NK-92 (cell line): Measurements from ENCODE around the gene ZFYVE28.
A peak's percentile ranks its signal among the peaks of the same experiment; 100 is the strongest.

Source experiments
- DNase-seq: peaks from one replicate; lab custom pipeline; 2025; ENCODE audit not compliant: unreplicated experiment; lab: John Stamatoyannopoulos, UW

The ZFYVE28 gene

DNA sequence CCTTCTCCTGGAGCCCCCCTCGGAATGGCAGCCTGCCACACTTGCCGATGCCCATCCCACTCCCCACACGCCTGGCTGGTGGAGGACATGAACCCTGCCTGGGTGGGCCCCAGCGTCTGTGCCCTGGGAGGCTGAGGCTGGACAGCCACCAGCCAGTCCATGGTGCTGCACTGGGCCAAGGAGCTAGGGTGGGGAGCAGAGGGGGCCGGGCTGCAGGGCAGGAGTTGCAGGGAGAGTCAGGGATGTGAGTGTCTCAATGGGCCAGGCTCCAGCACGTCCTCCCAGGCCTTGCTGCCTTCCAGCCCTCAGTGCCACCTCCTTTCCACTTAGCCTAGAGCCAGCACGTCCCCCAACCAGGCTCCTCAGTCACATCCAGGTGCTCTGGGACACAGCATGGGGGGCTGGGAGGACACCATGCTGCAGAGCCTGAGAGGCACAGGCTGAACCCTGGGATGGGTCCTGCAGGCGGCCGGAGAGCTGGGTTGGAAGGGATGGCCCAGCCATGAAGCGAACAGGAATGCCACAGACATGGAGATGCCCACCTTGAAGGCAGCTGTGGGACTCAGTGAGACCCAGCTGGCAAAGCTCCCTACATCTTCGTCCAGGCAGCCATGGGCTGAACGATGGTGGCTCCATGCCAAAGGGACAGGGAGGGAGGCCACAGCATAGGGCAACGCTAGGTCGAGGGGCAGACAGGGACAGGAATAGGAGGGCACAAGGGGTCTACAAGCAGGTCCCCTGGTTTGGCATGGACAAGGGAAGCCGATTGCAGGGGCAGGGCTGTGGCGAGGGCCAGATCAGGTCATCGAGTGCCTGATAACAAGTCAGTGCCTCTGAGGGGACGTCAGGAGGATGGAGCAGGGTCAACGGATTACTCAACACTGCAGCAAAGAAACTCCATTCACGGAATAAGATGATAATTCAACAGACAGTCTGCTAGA, 126.5 kb downstream of the ZFYVE28 start:
- DNase-seq: no peak

DNA sequence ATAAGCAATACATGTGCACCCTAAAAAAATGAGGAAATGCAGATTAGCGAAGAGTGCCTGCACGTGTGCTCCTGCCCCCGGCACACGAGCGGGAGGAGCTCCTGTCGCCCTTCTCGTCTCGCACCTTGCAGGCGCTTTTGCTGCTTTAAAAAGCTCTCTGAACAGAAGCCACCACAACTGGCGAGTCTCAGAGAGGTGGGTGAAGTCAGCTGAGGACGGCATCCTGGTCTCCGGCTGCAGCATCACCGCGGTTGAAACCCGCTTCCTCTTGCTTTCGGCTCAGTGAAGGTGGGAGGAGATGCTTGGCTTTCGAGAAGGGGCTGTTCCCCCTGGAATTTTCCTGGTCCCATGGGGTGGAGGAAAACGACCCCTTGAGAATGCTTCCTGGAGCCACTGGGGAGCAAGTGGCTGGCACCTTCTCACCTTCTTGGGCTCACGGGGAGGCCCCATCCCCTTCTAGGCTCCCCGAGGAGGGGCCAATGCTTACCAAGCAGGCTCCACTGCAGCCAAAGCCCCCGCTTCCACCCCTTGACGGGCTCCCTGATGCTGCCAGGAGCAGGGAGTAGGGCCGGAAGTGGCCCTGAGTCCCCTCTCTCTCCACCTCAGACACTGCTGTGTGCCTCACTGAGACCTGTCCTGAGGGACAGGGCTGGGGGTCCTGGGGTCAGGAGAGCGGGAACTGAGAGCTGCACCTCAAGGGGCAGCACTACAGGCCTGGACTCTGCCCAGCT, 127.3 kb downstream of the ZFYVE28 start:
- DNase-seq: peak; percentile 19

DNA sequence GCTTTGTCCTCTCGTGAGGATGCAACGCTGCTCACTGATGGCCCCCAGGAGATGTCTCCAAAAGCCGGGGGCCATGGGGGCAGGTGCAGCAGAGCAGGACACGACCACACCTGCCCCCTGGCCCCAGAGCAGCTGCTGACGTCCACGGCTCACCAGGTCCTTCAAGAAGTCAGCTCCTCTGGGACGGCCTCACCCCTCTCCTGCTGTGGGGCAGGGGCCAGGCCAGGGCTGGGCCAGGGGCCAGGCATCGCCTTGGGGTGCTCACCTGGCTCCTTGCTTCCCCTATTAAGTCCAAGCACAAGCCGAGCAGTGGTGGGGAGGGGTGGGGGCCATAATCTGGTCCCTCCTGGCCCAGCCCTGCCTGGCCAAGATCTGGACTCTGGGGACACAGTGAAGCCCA, 128.0 kb downstream of the ZFYVE28 start:
- no peak for DNase-seq

DNA sequence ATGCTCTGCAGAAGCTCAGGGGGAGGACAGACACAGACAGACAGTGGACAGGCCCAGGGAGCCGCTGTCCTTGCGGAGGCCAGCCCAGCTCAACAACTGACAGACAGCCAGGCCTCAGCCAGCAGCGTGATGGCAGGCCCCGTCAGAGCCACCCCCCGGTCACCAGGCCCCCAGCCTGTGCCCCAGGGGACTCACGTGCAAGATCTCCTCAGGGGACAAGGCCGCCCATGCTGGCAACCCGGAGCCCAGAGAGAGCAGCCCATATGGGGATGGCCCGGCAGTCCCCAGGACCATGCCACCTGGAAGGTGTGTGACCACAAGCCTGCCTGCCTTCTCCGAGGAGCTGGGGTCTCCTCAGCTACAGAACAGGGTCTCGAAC, 128.5 kb downstream of the ZFYVE28 start:
- no peak for DNase-seq

DNA sequence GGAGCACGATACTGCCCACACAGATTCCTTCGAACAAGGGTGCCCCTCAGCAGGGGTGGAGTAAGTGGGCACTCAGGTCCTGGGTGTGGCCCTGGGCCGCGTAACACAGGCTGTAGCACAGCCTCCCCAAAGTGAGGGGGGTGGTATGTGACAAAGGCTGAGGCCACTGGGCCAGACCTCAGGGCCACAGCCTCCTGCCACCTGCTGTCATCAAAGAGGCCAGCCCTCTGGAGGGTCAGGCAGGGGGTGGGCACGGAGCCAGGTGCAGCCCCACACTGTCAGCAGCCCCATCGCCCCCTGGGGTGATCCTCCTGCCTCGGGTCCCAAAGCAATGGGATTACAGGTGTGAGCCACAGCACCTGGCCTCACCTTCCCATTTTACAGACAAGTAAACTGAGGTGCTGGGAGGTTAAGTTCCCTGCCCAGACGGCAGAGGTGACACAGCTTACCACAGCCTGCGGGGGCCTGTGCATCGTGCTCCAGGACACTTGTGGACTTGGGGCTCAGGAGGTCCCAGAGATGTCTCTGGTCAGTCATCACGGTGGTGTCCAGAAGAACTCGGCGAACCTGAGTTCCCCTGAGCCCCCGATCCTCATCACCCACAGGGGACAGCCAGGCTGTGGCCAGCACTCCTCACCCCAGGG, 129.0 kb downstream of the ZFYVE28 start:
- no peak for DNase-seq

DNA sequence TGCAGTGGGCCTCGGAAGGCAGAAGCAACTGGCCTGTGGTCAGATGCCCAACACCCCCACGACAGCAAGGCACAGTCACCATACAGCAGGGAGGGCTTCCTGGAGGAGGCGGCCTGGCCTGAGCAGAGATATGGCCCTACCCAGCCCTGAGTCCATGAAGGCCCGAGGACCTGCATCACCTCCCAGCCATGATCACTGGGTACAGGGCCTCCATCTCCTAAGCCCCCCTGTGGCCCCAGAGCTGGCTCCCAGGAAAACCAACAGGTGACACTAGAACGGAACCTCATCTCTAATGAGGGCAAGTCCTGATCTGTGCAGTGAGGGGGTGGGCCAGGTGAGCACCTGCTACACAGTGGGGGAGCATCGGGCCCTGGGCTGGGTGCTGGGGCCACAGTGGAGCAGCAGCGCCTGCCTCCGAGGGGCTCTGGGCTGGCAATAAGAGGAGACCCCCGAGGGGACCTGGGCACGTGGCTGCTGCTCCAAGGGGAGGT, 130.3 kb downstream of the ZFYVE28 start:
- DNase-seq: no peak

DNA sequence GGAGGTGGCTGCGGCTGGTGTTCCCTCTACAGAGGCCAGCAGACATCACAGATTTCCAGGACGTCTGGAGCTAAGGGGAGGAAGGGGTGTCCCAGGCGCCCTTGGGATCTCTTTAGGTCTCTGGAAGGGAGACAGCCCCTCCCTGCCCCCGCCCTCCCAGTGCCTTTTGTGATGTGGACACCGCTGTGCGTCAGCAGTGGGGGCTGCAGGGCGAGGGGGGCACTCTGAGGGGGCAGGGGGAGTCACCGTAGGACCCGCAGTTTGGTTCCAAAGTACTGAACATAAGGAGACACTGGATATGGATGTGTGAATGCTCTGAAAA, 130.9 kb downstream of the ZFYVE28 start:
- no peak for DNase-seq

DNA sequence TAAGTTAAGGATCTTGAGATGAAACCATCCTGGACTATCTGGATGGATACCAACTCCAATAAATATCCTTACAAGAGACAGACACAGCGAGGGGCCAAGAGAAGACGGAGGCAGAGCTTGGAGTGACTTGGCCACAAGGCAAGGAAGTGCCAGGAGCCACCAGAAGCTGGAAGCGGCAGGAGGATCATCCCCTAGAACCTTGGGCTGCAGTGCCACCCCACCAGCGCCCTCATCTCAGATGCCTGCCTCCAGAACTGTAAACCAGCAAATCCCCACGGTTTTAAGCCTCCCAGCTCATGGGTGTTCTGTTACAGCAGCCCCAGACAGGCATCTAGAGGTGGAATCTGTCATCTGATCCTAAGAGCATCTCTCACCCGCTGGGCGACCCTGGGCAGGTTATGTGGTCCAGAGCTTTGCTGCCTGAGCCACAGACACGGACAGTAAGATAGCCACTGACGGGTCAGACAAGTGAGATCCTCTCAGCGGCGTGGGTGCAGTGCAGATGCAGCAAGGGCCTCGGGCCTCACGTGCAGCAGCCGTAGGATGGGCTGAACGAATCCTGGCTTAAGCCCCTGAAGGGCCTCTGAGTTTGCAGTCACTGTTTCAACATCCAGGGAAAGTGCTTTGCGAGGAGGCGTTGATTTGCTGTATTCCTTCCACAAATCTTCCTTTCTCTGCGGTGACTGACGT, 131.4 kb downstream of the ZFYVE28 start:
- DNase-seq: no peak

DNA sequence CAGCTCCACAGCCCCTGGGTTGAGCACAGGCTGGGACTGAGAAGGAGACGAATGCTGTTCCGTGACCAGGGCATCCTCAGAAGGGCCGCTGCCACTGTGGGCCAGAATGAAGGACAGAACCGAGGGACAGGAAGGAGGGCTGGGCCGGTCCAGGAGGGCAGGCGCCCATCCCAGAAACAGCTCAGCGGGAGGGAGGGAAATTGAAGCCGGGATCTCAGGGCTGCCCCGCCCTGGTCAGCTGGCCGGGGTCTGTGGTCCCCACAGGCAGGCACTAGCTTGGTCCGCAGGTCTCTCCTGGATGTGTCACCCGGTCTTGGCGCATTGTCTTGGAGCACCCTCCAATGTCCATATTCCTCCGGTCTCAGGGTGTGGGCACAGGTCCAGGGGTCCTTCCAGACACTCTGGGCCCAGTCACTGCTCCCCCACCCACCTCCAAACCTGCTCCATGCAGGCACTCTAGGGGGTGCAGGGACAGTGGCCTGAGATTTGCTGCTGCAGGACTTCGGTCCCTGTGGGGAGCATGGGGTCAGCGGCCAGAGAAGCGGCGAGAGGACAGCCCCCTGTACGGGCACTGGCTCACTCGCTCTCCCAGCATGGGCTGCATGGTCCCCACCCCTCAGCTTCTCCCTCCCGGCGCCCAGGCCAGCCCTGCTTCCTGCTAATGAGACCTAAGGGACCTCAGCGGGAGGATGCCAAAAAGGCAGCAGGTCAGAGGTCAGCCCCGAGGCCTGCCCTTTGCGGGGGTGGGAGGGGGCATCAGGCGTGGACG, 132.6 kb downstream of the ZFYVE28 start:
- no peak for DNase-seq

DNA sequence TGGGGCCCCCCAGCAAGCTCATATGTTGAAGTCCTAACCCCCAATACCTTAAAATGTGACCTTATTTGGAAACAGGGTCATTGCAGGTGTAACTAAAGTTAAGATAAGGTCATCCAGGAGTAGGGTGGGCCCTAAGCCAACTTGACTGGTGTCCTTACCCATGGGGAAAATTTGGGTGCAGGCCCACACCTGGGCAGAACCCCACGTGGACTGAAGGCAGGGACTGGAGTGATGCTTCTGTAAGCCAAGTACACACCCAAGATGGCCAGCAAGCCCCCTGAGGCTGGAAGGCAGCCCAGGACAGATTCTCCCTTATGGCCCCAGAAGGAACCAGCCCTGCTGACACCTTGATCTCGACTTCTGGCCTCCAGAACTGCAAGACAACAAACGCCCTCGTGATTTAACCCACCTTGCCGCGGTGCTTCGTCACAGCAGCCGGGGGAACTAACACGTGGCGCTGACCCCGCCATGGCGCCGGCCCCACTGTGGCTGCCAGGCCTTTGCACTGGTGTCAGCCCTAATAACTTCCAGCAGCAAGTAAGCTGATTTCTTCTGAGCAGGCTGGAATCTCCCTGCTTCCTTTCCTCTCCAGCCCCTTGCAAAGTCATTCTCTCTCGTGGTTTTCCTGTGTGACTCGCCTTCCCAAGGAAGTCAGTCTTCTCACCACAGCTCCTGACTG, 133.4 kb downstream of the ZFYVE28 start:
- DNase-seq: no peak

DNA sequence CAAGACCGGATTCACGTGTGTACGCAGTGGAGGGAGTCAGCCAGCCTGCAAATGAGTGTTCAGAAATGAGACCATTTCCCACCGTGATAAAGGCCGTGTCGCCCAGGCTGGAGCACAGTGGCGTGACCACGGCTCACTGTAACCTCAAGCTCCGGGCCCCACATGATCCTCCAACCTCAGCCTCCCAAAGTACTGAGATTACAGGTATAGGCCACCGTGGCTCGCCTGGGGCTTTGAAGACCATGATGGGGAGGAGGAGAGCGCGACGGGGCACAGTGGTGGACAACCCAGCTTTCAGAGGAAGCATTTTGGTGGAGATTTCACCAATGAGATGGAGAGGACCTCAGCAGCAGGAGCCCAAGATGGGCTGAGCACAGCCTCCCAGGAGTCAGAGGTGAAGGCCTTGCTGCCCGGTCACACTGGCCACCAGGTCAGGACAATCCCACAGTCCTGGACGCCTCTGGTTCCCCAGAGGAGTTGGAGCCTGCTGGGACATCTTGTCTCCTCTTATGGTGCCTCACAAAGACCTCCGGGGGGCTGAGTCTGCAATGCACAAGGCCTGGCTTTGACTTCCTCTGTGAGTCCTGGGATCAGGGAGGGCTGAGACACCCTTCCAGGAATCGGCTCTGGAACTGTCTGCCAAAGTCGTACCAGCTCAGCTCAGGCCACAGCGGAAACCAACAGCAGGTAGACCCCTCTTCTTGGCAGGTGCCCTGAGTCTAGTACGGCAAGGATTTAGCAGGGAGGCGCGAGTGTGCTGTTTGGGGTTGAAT, 134.1 kb downstream of the ZFYVE28 start:
- no peak for DNase-seq

DNA sequence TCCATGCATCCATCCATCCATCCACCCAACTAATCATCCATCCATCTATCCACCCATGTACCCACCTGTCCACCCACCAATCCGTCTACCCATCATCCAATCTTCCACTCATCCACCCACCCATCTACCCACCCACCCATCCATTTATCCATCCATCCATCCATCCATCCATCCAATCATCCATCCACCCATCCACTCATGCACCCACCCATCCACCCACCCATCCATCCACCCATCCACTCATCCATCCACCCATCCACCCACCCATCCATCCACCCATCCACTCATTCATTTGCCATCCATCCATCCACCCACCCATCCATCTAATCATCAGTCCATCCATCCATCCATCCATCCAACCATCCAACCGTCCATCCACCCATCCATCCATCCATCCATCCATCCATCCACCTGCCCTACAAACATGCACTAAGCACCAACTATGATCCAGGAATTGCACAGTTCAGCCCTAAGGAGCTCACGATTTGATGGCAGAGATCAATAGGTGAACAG, 135.2 kb downstream of the ZFYVE28 start:
- no peak for DNase-seq

DNA sequence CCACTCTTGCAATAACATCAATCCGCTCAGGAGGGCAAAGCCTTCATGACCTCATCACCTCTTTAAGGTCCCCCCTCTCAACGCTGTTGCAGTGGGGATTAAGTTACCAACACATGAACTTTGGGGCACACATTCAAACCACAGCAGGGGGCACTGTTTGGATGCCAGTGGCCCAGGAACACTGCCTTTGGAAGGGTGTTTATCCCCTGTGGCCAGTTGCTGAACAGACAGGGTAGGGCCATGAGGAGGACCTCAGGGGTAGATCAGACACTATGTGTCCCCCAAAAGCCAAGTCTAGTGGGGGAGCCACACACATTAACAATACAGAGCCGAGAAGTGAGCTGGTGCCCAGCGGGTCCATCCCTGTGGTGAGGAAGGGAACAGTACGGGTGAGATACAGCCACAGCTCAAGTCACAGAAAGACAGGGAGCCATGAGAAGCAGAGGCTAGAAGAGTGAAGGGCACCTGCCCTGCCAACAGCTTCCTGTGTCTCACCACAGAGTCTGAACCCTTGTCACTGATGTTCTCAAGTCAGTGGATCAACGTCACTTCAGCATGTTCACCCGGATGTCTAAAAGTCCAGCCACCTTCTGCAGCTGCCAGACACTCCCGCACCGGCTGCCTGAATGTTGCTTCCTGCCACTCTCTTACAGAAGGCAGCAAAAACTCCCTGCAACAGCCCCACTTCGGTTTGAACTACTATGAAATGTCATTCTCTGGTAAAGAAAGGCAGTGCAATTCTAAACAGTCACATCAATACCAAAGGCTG, 136.7 kb downstream of the ZFYVE28 start:
- DNase-seq: no peak

DNA sequence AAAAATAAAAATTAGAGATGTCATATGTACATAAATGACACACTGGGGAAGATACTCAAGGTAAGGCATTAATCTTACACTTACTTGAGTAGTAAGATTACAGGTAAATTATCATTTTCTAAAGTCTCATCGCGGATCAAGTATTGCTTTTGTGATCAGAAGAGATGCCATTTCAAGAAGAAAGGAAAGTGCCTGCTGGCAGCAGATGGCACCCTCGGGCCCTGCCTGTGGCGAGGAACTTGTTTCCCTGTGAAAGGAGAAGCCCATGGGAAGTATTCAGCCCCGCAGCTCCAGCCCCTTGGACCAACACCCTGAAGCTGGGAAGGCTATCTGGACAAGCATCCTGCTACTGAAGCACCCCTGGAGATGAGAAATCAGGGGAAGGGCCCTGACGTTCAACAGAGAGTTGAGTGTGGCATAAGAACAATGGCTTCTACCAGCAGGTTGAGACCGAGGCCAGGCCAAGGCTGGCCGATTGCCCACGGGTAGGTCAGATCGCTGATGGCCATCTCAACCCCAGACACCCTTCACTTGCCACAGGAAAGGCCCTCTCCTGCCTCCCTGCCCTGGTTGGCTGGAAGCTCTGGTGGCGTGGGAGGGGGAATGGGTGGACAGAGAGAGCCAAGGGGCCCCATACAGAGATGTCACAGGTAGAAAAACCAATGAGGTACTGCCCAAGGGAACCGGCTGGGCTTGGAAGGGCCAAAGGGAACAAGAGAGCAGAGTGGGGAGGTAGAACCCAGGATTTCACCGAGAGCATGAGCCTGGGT, 137.7 kb downstream of the ZFYVE28 start:
- no peak for DNase-seq

DNA sequence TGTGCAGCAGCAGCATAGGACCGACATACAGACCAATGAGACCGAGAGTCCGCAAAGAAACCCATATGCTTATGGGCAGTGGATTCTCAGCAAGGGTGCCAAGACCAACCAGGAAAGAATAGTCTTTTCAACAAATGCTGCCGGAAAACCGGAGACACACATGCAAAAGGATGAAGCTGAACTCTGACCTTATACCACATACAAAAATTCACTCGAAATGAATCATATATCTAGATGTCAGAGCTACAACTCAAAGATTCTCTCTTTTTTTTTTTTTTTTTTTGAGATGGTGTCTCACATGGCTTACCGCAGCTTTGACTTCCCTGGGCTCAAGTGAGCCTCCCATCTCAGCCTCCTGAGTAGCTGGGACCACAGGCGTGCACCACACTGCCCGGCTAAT, 140.5 kb downstream of the ZFYVE28 start:
- DNase-seq: no peak

DNA sequence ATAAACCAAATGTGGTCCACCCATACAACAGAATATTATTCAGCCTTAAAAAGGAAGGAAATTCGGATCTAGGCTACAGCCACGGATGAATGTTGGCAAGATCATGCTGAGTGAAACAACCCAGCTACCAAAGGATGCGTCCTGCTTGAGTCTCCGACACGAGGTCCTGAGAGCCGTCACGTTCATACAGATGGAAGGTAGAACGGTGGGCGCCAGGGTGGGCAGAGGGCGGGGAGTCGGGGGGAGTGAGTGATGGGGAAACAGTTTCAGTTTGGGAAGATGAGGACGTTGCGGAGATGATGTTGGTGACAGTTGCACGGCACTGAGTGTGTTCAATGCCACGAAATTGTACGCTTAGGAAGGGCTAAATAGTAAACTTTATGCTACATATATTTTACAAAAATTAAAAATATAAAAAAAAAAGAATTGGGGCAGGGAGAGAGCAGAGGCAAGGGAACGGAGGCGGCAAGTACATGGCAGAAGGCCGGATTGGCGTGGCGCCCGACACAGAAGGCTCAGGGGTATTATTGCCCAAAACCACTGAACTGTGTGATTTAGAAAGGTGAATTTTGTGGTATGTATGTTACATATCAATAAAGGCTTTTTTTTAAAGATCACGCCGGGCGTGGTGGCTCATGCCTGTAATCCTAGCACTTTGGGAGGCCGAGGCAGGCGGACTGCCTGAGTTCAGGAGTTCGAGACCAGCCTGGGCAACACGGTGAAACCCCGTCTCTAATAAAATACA, 141.7 kb downstream of the ZFYVE28 start:
- DNase-seq: no peak
